NAMALWA (cell line): ENCODE data around the gene LEPR.
"Not testable (repeated sequence)": the region's sequence is repeated elsewhere in the genome, so short reads cannot be mapped to it uniquely, and the experiment has no call there.

Source experiments
- DNase-seq: peaks from one replicate; pipeline ENCODE4 v3.0.0-alpha.2; 2015; ENCODE audit warnings: low spot score

The LEPR gene

DNA sequence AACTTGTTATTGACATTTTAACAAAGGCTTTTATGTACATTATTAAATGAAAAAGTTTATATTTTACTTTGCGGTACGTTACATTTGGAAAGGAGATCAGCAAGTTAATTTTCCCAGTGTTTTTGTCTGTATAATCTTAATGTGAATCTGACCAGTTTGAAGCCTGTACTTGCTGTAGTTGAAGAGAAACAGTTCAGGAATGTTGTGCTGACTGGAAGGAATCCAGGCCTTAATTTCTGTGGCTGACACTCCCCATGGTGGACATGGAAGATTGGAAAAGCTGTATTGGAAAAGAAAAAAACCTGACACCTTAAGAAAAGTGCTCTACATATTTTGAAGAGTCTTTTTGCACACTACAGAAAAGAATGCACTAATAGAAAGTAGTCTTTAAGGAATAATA lies 15.5 kb downstream of the LEPR start:
- DNase-seq: no peak

- DNase-seq: no peak
Measured at GRCh38 chr1:65437616-65438015, 17.1 kb downstream of the LEPR start.

DNA sequence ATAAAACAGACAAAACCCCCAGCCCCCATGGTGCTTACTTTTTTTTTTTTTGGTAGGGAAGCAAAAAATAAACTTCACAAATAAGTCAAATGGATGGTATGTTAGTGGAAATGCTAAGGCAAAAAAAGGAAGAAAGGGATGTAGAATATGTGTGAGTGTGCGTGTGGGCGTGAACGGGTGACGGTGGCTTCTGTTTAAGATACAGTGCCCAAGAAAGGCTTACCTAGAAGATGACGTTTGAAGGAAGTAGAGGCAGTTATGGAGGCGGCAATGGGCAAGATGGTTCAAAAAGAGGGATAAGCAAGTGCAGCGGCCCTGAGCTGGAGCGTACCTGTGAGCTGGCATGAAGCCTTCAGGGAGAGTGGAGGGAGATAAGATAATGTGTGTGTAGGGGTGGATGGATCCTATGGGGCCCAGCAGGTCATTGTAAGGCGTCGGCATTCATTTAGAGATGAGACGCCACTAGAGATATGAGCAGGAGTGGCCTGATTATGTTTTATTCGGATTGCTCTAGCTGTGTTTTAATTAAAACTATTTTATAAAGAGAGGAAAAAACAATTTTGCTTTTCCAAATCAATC lies 19.9 kb downstream of the LEPR start:
- no peak for DNase-seq

- no peak for DNase-seq
Measured at GRCh38 chr1:65440915-65441314, 20.4 kb downstream of the LEPR start.

DNA sequence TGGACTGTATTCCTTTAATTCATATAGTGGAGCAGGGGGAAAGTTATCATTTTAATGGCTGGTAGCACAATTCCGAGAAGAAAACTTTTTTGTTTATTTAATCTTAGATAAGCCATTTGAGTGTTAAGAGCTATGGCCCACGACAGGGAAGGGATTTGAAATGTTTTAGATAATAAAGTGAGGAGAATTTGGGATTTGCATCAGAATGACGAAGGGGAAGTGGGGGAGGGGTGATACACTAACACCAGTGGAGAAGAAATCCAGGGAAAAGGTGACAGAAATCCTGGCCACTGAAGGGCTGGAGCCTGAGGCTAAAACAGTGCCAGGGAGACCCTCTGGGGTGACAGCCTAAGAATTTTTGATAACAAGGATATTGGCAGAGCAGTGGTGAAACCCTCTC lies 21.0 kb downstream of the LEPR start:
- DNase-seq: no peak

DNA sequence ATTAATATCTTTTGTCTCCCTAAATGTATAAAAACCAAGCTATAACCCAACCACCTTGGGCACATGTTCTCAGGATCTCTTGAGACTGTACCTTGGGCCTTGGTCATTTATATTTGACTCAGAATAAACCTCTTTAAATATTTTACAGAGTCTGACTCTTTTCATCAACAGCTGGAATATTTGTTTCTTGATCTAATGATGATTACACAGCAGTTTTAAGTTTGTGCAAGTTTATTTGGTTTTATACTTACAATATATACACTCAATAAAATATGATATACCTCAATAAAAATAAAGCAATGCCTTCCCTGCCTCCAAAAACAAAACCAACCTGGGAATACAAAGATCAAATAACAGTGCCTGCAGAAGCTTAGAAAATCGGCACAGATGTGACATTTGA lies 22.0 kb downstream of the LEPR start:
- no peak for DNase-seq

DNA sequence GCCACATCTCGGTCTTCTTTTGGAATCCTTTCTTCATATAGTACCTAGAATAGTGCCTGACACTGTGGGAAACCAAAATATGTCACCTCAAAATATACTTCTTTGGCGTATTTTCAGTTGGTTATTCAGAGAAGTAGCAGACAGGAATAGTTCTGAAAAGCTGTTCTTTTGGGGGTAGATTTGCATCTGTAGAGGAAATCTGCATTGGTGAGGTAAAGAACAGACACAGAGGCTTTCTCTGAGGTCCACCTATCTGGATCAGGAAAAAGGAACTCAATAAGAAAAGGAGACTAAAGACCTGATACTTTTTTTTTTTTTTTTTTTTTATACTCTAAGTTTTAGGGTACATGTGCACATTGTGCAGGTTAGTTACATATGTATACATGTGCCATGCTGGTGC lies 23.2 kb downstream of the LEPR start:
- no peak for DNase-seq

GRCh38 chr1:65444128-65444640 lies 23.7 kb downstream of the LEPR start:
- DNase-seq: no peak

- DNase-seq: no peak
Measured at GRCh38 chr1:65445837-65446236, 25.4 kb downstream of the LEPR start.

DNA sequence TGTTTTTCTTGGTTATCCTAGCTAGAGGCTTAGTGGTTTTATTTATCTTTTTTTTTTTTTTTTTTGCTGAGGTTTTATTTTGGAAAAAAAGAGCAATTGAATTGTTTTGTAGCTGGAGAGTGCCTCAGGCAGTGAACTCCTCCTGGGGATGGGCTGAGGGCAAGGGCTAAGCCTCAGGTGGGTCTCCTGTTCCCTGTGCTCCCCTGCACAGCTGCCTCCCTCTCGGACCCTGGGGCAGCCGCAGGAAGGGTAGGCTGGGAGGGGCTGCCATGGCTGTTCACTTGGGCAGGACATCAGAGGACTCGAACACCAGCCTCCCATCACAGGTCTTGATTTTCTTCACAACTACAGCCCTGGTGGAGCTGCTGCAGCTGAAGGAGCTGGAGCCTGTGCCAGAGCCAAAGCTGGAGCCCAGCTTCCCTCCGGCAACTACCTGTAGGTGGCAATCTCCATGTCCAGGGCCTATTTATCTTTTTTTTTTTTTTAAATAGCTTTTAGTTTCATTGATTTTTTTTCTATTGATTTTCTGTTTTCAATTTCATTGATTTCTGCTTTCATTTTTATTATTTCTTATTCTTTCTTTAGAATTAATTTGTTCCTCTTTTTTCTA lies 28.9 kb downstream of the LEPR start:
- DNase-seq: no peak

GRCh38 chr1:65455678-65456077 lies 35.2 kb downstream of the LEPR start:
- not testable (repeated sequence) for DNase-seq

GRCh38 chr1:65456481-65456880 lies 36.0 kb downstream of the LEPR start:
- DNase-seq: no peak

- DNase-seq: no peak
Measured at GRCh38 chr1:65457868-65458267, 37.4 kb downstream of the LEPR start.

GRCh38 chr1:65458730-65459396 lies 38.4 kb downstream of the LEPR start:
- no peak for DNase-seq

GRCh38 chr1:65459397-65459768 lies 38.9 kb downstream of the LEPR start:
- DNase-seq: peak; percentile 65

DNA sequence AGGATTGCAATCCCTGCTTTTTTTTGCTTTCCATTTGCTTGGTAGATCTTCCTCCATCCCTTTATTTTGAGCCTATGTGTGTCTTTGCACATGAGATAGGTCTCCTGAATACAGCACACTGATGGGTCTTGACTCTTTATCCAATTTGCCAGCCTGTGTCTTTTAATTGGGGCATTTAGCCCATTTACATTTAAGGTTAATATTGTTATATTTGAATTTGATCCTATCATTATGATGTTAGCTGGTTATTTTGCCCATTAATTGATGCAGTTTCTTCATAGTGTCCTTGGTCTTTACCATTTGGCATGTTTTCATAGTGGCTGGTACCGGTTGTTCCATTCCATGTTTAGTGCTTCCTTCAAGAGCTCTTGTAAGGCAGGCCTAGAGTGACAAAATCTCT lies 45.4 kb downstream of the LEPR start:
- not testable (repeated sequence) for DNase-seq

DNA sequence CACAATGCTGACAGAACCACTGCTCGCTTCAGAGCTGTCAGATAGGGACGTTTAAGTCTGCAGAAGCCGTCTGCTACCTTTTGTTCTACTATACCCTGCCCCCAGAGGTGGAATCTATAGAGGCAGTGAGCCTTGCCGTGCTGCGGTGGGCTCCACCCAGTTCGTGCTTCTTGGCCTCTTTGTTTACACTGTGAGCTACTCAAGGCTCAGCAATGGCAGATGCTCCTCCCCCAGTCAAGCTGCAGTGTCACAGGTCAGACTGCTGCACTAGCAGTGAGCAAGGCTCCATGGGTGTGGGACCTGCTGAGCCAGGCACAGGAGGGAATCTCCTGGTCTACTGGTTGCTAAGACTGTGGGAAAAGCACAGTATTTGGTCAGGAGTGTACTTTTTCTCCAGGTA lies 47.1 kb downstream of the LEPR start:
- no peak for DNase-seq

DNA sequence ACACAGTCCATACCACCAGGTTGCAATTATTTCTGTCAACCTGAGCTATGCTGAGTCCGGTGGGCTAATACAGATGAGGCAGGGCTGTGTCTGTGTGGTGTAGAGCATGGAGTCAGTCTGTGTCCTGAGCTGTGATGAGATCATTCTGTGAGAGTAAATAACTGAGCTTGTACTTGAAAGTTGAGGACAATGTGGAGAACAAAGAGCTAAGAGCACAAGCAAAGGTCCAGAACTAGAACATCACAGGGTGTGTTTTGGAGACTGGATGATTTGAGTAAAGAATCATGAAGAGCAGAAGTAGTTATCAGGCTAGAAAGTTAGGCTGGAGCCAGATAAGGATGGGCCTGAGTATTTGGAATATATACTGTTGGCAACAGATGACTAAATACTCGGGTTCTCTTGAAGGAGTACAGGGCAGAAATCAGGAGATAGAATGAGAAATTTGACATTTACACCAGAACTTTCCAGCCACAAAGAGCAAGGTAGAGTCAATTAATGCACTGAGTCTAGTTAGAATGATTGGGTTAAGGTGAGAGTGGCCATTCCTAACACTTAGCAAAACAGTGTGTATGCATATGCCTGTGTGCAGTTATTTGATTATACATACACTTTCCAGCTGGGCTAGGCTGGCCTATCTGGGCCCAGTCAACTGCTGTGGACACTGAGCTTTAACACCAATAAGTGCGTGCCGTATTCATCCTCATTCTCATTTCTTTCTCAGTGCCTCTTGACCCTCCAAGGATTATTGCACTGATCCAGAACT lies 48.8 kb downstream of the LEPR start:
- DNase-seq: no peak

GRCh38 chr1:65469889-65470340 lies 49.4 kb downstream of the LEPR start:
- DNase-seq: no peak
